ENCODE measurements around the gene ISL2. TPM values are rescaled to one million over a fixed set of nuclear protein-coding genes. Genes with fewer than 3 reads are reported as not detected.

ISL2 gene
- total RNA-seq, 2 experiments from 2014 or later, result 6.2 to 11.8 TPM

DNA sequence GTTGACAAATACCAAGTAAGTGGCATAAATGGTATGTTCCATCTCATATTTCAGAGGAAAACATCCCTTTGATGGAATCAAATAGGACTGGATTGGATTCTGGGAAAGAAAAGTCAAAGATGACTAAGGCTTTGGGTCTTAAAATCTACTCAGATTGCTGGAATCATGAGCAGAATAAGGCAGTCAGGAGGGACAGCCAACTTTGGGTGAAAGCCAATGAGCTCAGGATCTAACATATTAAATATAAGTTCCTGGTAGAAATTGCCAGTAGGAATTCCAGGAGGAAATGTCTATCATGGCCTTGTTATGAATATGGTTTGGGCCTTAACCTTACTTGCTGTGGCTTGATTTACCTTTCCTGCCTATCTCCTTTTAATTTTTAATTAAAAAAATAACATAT lies 55.3 kb downstream of the ISL2 start:
- no peaks in the 10 kb centered on the region for H3K79me2 ChIP-seq (ENCODE audit: insufficient read depth, low read depth, low read length)
- DNase-seq (ENCODE audit: low spot score), result no peak
- no peak overlapping the region for H3K4me2 ChIP-seq (ENCODE audit: low read length)
- CTCF ChIA-PET (ENCODE audit: unreplicated experiment), result no interaction called here
- TF ChIP-seq, protein P1, sequence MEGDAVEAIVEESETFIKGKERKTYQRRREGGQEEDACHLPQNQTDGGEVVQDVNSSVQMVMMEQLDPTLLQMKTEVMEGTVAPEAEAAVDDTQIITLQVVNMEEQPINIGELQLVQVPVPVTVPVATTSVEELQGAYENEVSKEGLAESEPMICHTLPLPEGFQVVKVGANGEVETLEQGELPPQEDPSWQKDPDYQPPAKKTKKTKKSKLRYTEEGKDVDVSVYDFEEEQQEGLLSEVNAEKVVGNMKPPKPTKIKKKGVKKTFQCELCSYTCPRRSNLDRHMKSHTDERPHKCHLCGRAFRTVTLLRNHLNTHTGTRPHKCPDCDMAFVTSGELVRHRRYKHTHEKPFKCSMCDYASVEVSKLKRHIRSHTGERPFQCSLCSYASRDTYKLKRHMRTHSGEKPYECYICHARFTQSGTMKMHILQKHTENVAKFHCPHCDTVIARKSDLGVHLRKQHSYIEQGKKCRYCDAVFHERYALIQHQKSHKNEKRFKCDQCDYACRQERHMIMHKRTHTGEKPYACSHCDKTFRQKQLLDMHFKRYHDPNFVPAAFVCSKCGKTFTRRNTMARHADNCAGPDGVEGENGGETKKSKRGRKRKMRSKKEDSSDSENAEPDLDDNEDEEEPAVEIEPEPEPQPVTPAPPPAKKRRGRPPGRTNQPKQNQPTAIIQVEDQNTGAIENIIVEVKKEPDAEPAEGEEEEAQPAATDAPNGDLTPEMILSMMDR (conservative IDR thresholded peaks at IDR 0.05; ENCODE audit: low read length), result no peak
- no peak for TF ChIP-seq EZH2phosphoT487 (IDR thresholded peaks at IDR 0.05; ENCODE audit: borderline replicate concordance, low read depth, low read length)
- no peak overlapping the region for H3K4me3 ChIP-seq (ENCODE audit: low read depth, low read length, poor library complexity, severe bottlenecking)
- H3K4me1 ChIP-seq (ENCODE audit: insufficient read depth, low read length, poor library complexity, severe bottlenecking), result no peaks in the 10 kb centered on the region
- intact Hi-C loops (cut with micrococcal nuclease; ENCODE audit: unreplicated experiment), result no loop called here
- H4K20me1 ChIP-seq (ENCODE audit: insufficient read depth, low read length), result no peaks in the 10 kb centered on the region
- no peaks in the 10 kb centered on the region for H3K36me3 ChIP-seq (ENCODE audit: insufficient read depth, low read length)
- no peaks in the 10 kb centered on the region for H3K9me3 ChIP-seq (ENCODE audit: low read length)
- BruUV-seq (replicated peaks), result no TSS peak
- POLR2A ChIA-PET, result interaction anchor here (1.2 kb wide), 1 partner anchor 234 kb away, joined by 3 read pairs; no protein-coding TSS in a partner anchor
- H3K9me2 ChIP-seq (ENCODE audit: insufficient read depth, low read length), result no peaks in the 10 kb centered on the region
- H3K27ac ChIP-seq (ENCODE audit: low read depth, low read length, poor library complexity, severe bottlenecking), result no peak overlapping the region
- no peak overlapping the region for H2AFZ ChIP-seq (ENCODE audit: low read length)

Other genes starting within 250 kb of the ISL2 start
- gene ETFA, start 25.3 kb upstream of the ISL2 start, total RNA-seq (2014; rRNA removed; shearing (Covaris generic)), result 84.8 and 99.4 TPM in 2 replicates
- gene ETFA, start 25.3 kb upstream of the ISL2 start, total RNA-seq (2022), result 126 and 146 TPM in 2 replicates

Data from OCI-LY7 (cell line).